NB4 (cell line): ENCODE measurements around the gene TGFBR3.

ENCODE experiments used
- CTCF ChIP-seq: IDR thresholded peaks from one replicate; pipeline ENCODE4 v1.5.1; 2012; ENCODE audit warnings: low read depth, low read length
- MAX ChIP-seq: IDR thresholded peaks from 2 replicates; pipeline ENCODE4 v1.6.1; 2011; ENCODE audit warnings: low read depth, low read length
- MYC ChIP-seq: IDR thresholded peaks from 2 replicates; pipeline ENCODE4 v1.6.1; 2011; ENCODE audit warnings: low read depth, low read length
- POLR2A ChIP-seq: IDR thresholded peaks from 2 replicates; pipeline ENCODE4 v1.6.1; 2011; ENCODE audit warnings: mild to moderate bottlenecking; ENCODE audit not compliant: insufficient read length; ENCODE audit errors: extremely low read depth

GRCh38 chr1:91761295-91761721 lies 124.6 kb downstream of the TGFBR3 start:
- TF ChIP-seq POLR2A (no peak), CTCF (no peak), MAX (no peak), MYC (no peak)
